GM18951 (cell line): ENCODE measurements around the gene CTRL.
"Not testable (repeated sequence)": the region's sequence is repeated elsewhere in the genome, so short reads cannot be mapped to it uniquely, and the experiment has no call there.

Experiments used
- POLR2A ChIP-seq: IDR thresholded peaks from 4 replicates; pipeline ENCODE4 v1.6.1; 2011; ENCODE audit warnings: mild to moderate bottlenecking; ENCODE audit not compliant: insufficient read length, insufficient read depth; ENCODE audit errors: extremely low read depth
- in situ Hi-C: fragments of 300-500 bp; cut with MboI; formaldehyde crosslinking; loops from one replicate; pipeline ENCODE4 v1.12.0; 2022; ENCODE audit warnings: low sequenced_read_pairs, mixed read lengths, inconsistent platforms; ENCODE audit not compliant: unreplicated experiment

Gene CTRL

GRCh38 chr16:67931712-67932461 is at the start of gene CTRL:
Gene CTRL, minus strand, starts transcription at chr16:67931862. Its CDS starts 10 bp downstream, at chr16:67931852.
- in situ Hi-C loops = no loop called here

GRCh38 chr16:67979955-67980678 is 48.5 kb upstream of the CTRL start, which contains the start of gene DPEP3:
Gene DPEP3, minus strand, starts transcription at chr16:67980499. Its CDS starts 119 bp downstream, at chr16:67980380.
- TF ChIP-seq POLR2A = no peak
- in situ Hi-C loops = no loop called here

More at GRCh38 chr16:67931712-67932461, at the start of gene CTRL:
- no peak for TF ChIP-seq POLR2A

- in situ Hi-C loops = no loop called here
- no peak for TF ChIP-seq POLR2A
Observed at GRCh38 chr16:67977469-67978227, 46.0 kb upstream of the CTRL start.

- TF ChIP-seq POLR2A = no peak
- in situ Hi-C loops = no loop called here
Observed at GRCh38 chr16:67977005-67977404, 45.3 kb upstream of the CTRL start.

- no peak for TF ChIP-seq POLR2A
- in situ Hi-C loops = no loop called here
Observed at GRCh38 chr16:67976205-67976604, 44.5 kb upstream of the CTRL start.

- in situ Hi-C loops = no loop called here
- no peak for TF ChIP-seq POLR2A
Observed at GRCh38 chr16:67975321-67976105, 43.9 kb upstream of the CTRL start.

GRCh38 chr16:67972285-67972684 is 40.6 kb upstream of the CTRL start:
- in situ Hi-C loops = not testable (repeated sequence)

GRCh38 chr16:67971111-67971510 is 39.4 kb upstream of the CTRL start:
- TF ChIP-seq POLR2A = no peak
- in situ Hi-C loops = no loop called here

GRCh38 chr16:67969254-67970039 is 37.8 kb upstream of the CTRL start:
- in situ Hi-C loops = no loop called here
- TF ChIP-seq POLR2A = no peak

- peak; percentile 74 for TF ChIP-seq POLR2A
Observed at GRCh38 chr16:67968400-67969253, 37.0 kb upstream of the CTRL start, which contains the start of gene SLC12A4. Gene SLC12A4, minus strand, starts transcription at chr16:67968637. Its CDS starts 84 bp downstream, at chr16:67968553.

GRCh38 chr16:67967958-67968399 is 36.3 kb upstream of the CTRL start:
- TF ChIP-seq POLR2A = no peak
- in situ Hi-C loops = no loop called here

More at GRCh38 chr16:67968400-67969253, 37.0 kb upstream of the CTRL start, which contains the start of gene SLC12A4:
- in situ Hi-C loops = no loop called here
